DOHH2 (cell line): Measurements from ENCODE around the gene UBAC2.

Experiments
- H3F3A ChIP-seq: fragments of 200-600 bp; sonication (generic), shearing (Covaris generic); 2 replicates; pipeline ENCODE4 v1.6.0; 2016; ENCODE audit warnings: antibody characterized with exemption, mild to moderate bottlenecking; ENCODE audit not compliant: control insufficient read depth, insufficient read depth
- H3K27ac ChIP-seq: fragments of 200-600 bp; sonication (generic); 2 replicates; pipeline ENCODE4 v1.5.1; 2014; ENCODE audit warnings: low read depth, mild to moderate bottlenecking, low read length, moderate library complexity
- H3K27me3 ChIP-seq: fragments of 200-600 bp; sonication (generic); 2 replicates; pipeline ENCODE4 v1.6.1; 2014; ENCODE audit warnings: mild to moderate bottlenecking, low read length, mixed read lengths; ENCODE audit not compliant: control insufficient read depth
- H3K36me3 ChIP-seq: fragments of 200-600 bp; sonication (generic); 2 replicates; pipeline ENCODE4 v1.6.1; 2014; ENCODE audit warnings: mild to moderate bottlenecking, low read length, moderate library complexity, mixed read lengths; ENCODE audit not compliant: control insufficient read depth
- H3K4me1 ChIP-seq: fragments of 200-600 bp; sonication (generic); 2 replicates; pipeline ENCODE4 v1.6.1; 2014; ENCODE audit warnings: mild to moderate bottlenecking, low read length, mixed read lengths; ENCODE audit not compliant: control insufficient read depth
- H3K4me2 ChIP-seq: fragments of 200-600 bp; sonication (generic); 2 replicates; pipeline ENCODE4 v1.6.0; 2014; ENCODE audit warnings: mild to moderate bottlenecking, low read length, moderate library complexity
- H3K4me3 ChIP-seq: fragments of 200-600 bp; sonication (generic); 2 replicates; pipeline ENCODE4 v1.5.1; 2014; ENCODE audit warnings: mild to moderate bottlenecking, low read length, mixed read lengths
- H3K79me2 ChIP-seq: fragments of 200-600 bp; sonication (generic); 2 replicates; pipeline ENCODE4 v1.6.1; 2014; ENCODE audit warnings: mild to moderate bottlenecking, low read length, mixed read lengths; ENCODE audit not compliant: control insufficient read depth
- H3K9me2 ChIP-seq: fragments of 200-600 bp; sonication (generic); replicated peaks from 2 replicates; pipeline ENCODE4 v1.6.1; 2014; ENCODE audit warnings: mild to moderate bottlenecking, low read length, mixed read lengths; ENCODE audit not compliant: control insufficient read depth
- H3K9me3 ChIP-seq: fragments of 200-600 bp; sonication (generic); 2 replicates; pipeline ENCODE4 v1.6.1; 2014; ENCODE audit warnings: antibody characterized with exemption, low read length, mixed read lengths; ENCODE audit not compliant: control insufficient read depth, insufficient read depth
- H4K20me1 ChIP-seq: fragments of 200-600 bp; sonication (generic); 2 replicates; pipeline ENCODE4 v1.6.0; 2014; ENCODE audit warnings: low read depth, mild to moderate bottlenecking, antibody characterized with exemption, low read length, moderate library complexity; ENCODE audit not compliant: control insufficient read depth, insufficient read depth
- EZH2phosphoT487 ChIP-seq: fragments of 200-600 bp; sonication (generic); IDR thresholded peaks from 2 replicates; pipeline ENCODE4 v1.6.1; 2017; ENCODE audit warnings: borderline replicate concordance, mild to moderate bottlenecking, antibody characterized with exemption, low read length, moderate library complexity, mixed read lengths
- TF ChIP-seq, protein P1 (sequence below): fragments of 200-600 bp; sonication (generic); IDR thresholded peaks from one replicate; pipeline ENCODE4 v1.5.1; 2014; ENCODE audit warnings: antibody characterized with exemption, mild to moderate bottlenecking, low read depth, low read length; ENCODE audit not compliant: poor library complexity, severe bottlenecking

UBAC2 gene

DNA sequence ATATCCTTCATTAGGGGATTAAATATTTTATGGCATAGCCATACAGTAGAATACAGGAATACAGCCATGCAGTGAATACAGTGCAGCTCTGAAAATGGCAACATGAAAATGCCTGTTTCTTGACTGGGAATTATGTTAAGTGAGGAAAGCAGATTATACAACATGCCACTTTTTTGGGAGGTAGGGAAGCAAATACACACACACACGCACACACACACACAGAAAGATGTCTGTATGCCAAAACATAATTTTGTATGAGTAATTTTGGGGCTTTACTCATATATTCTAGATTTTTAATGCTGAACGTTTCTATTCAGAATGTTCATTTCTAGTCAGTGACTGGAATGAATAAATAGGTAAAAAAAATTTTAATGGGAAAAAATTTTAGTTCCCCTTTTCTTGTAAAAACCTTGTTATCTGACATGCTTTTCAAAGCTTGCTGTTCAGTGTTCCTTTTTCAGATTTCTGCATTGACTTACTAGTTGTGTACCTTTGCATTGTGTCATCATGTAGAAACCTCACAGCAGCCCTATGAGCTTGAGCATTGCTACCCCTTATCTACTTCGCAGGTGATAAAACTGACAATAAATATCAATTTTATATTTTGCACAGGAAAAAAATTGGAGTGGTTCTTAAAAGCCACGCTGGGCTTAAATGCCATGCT, 98.7 kb downstream of the UBAC2 start:
- Histone ChIP-seq H3K79me2 (no peaks in the 10 kb centered on the region), H3K27me3 (no peaks in the 10 kb centered on the region), H3K9me2 (no peaks in the 10 kb centered on the region), H3K4me2 (no peak overlapping the region), H3K4me1 (peaks cover 16% of the 10 kb centered on the region), H4K20me1 (peaks cover 14% of the 10 kb centered on the region; the same call in 1 of the 2 replicates), H3K9me3 (no peaks in the 10 kb centered on the region), H3K36me3 (peaks cover 7% of the 10 kb centered on the region; the same call in 1 of the 2 replicates), H3F3A (no peaks in the 10 kb centered on the region), H3K27ac (no peak overlapping the region), H3K4me3 (no peak overlapping the region)
- no peak for TF ChIP-seq EZH2phosphoT487
- TF ChIP-seq, protein P1, sequence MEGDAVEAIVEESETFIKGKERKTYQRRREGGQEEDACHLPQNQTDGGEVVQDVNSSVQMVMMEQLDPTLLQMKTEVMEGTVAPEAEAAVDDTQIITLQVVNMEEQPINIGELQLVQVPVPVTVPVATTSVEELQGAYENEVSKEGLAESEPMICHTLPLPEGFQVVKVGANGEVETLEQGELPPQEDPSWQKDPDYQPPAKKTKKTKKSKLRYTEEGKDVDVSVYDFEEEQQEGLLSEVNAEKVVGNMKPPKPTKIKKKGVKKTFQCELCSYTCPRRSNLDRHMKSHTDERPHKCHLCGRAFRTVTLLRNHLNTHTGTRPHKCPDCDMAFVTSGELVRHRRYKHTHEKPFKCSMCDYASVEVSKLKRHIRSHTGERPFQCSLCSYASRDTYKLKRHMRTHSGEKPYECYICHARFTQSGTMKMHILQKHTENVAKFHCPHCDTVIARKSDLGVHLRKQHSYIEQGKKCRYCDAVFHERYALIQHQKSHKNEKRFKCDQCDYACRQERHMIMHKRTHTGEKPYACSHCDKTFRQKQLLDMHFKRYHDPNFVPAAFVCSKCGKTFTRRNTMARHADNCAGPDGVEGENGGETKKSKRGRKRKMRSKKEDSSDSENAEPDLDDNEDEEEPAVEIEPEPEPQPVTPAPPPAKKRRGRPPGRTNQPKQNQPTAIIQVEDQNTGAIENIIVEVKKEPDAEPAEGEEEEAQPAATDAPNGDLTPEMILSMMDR = no peak

DNA sequence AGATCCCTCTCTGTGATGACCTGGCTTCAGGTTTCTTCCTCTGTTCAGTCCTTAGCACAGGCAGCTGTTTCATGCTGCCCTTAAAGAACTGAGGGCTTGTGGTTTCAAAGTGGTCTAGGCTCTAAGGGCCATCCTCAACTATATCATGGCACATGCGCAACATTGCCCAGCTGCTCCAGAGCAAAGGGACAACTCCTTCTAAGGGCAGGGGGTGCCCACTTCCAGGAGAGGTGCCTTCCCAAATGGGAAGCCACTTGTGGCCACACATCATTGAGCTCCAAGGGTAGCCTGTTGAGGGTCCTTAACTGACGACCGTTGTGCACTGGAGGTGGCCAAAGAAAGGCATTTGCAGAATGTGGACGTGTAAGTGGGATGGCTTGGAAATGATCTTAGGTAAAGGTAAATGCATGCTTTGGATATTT, 99.3 kb downstream of the UBAC2 start:
- no peaks in the 10 kb centered on the region for H3K79me2 ChIP-seq
- H3K4me3 ChIP-seq = no peak overlapping the region
- no peaks in the 10 kb centered on the region for H3F3A ChIP-seq
- H3K27ac ChIP-seq = no peak overlapping the region
- no peak overlapping the region for H3K4me2 ChIP-seq
- TF ChIP-seq, protein P1 = no peak
- TF ChIP-seq EZH2phosphoT487 = no peak
- no peaks in the 10 kb centered on the region for H3K27me3 ChIP-seq
- peaks cover 6% of the 10 kb centered on the region; the same call in 1 of the 2 replicates for H3K36me3 ChIP-seq
- peaks cover 14% of the 10 kb centered on the region; the same call in 1 of the 2 replicates for H4K20me1 ChIP-seq
- H3K9me3 ChIP-seq = no peaks in the 10 kb centered on the region
- H3K4me1 ChIP-seq = peaks cover 16% of the 10 kb centered on the region
- no peaks in the 10 kb centered on the region for H3K9me2 ChIP-seq

DNA sequence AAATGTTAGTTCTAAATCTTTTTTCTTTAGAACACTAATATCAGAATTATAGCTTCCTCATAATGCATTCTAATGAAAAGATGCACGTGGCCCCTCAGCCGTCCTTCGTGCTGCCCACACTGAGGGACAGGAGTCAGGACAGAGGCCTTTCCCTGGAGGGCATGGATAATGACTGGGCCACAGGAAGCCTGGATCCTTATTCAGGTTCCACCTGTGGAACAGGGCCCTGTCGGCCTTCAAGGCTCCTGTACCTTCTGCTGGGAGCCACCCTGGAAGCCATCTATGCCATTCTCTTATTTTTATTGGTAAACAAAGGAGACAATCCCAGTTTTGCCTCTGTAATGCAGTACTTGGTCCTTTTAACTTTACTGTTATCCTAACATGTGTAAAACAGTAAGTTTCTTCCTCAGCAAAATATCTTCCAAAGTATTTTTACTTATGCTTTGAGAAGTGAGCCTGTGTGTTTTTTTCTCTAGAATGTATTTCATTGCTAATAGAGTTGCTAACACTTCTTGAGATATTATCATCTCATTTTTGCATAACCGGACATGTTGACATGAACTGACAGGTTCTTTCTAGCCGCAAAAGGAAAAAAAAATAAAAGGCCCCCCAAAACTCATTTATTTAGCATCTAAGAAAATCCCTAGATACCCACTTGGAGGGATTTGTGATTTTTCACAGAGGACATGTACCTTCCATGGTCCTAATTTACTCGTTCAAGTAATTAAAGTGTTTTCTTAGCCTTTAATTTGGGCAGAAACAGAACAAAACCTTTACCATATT, 100.6 kb downstream of the UBAC2 start:
- H3F3A ChIP-seq = no peaks in the 10 kb centered on the region
- H3K79me2 ChIP-seq = no peaks in the 10 kb centered on the region
- H3K36me3 ChIP-seq = no peaks in the 10 kb centered on the region
- H3K27ac ChIP-seq = no peak overlapping the region
- no peak overlapping the region for H3K4me2 ChIP-seq
- no peaks in the 10 kb centered on the region for H3K9me2 ChIP-seq
- peaks cover 24% of the 10 kb centered on the region for H3K4me1 ChIP-seq
- peaks cover 14% of the 10 kb centered on the region; the same call in 1 of the 2 replicates for H4K20me1 ChIP-seq
- no peak for TF ChIP-seq EZH2phosphoT487
- TF ChIP-seq, protein P1 = no peak
- H3K9me3 ChIP-seq = no peaks in the 10 kb centered on the region
- no peaks in the 10 kb centered on the region for H3K27me3 ChIP-seq
- H3K4me3 ChIP-seq = no peak overlapping the region
